Cardiac fibroblast (primary cell): ENCODE measurements around the gene GCNT1.

Experiments
- DNase-seq, 2 donors: peaks; one replicate each; pipeline versions ENCODE4 v3.0.0 to v3.0.0-alpha.2; 2010; ENCODE audit warnings: low read depth in 2 of 2
- H3K4me3 ChIP-seq, 2 donors: replicated peaks in 1 of 2; 1 replicate in 1 of 2; 2 replicates in 1 of 2; pipeline ENCODE4 v1.5.1; 2011; ENCODE audit warnings: low read depth in 2 of 2, low read length in 2 of 2, mild to moderate bottlenecking in 2 of 2, moderate library complexity in 1 of 2
- TF ChIP-seq, protein P1 (sequence below): IDR thresholded peaks from one replicate; pipeline ENCODE4 v1.5.1; 2011; ENCODE audit warnings: low read depth, mild to moderate bottlenecking, low read length, inconsistent platforms

The GCNT1 gene

DNA sequence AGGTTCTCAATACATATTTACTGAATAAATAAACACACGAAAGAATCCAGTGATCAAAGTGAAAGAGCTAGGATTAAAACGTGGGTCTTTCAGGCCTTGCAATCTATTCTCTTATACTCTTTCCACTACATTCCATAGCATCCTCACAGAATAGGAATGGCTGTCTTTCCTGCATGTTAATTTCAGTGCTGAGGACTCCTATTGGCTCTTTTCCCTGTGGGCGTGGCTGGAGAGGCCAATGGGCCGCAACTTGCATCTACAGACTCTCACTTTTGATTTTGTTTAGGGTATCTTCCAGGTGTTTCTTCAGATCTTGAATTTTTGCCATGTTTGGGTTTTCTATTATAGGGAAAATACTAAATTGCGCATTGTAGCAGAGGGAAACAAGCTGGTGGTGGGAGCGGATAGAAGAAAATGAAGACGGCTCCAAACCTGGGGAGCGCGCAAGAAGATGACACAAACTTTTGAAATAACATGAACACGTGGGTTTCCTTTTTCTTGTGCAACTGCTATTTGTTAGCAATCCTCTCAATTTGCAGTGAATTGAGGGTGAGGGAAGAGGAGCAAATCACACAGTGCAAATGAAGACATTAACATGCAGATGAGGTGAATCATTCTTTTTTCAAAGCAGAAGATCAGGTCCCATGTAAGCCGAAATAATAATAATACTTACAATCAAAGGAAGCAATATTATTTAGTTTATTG is 93.9 kb downstream of the GCNT1 start:
- H3K4me3 ChIP-seq = no peak overlapping the region
- DNase-seq = no peak
- TF ChIP-seq, protein P1, sequence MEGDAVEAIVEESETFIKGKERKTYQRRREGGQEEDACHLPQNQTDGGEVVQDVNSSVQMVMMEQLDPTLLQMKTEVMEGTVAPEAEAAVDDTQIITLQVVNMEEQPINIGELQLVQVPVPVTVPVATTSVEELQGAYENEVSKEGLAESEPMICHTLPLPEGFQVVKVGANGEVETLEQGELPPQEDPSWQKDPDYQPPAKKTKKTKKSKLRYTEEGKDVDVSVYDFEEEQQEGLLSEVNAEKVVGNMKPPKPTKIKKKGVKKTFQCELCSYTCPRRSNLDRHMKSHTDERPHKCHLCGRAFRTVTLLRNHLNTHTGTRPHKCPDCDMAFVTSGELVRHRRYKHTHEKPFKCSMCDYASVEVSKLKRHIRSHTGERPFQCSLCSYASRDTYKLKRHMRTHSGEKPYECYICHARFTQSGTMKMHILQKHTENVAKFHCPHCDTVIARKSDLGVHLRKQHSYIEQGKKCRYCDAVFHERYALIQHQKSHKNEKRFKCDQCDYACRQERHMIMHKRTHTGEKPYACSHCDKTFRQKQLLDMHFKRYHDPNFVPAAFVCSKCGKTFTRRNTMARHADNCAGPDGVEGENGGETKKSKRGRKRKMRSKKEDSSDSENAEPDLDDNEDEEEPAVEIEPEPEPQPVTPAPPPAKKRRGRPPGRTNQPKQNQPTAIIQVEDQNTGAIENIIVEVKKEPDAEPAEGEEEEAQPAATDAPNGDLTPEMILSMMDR = no peak

DNA sequence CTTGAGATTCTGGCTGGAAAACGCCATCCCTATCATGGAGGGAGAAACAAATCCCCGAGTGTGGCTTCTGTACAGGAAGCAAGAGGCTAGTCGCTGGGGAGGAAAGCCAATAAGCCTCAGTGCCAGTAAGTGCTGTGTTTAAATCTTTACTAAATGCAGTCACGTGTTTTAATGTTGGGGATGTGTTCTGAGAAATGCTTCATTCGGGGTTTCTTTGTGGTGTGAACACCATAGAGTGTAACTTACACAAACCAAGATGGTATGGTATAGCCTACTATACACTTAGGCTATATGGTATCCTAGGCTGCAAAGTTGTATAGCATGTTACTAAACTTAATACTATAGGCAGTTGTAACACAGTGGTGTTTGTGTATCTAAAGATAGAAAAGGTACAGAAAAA is 94.7 kb downstream of the GCNT1 start:
- no peak overlapping the region for H3K4me3 ChIP-seq
- DNase-seq = no peak
- TF ChIP-seq, protein P1 = no peak
